HepG2 (cell line): ENCODE measurements around the gene PCYT2. TPM values are rescaled to one million over a fixed set of nuclear protein-coding genes. Genes with fewer than 3 reads are reported as not detected.

ENCODE experiments used
- BORCS8-MEF2B ChIP-seq: sonication (generic); formaldehyde crosslinking; IDR thresholded peaks from 2 replicates; pipeline ENCODE4 v1.8.0; 2022; ENCODE audit warnings: mild to moderate bottlenecking, missing genetic modification reagents
- CBFB ChIP-seq: sonication (generic); formaldehyde crosslinking; IDR thresholded peaks from 2 replicates; pipeline ENCODE4 v1.4.0; 2020; ENCODE audit warnings: missing genetic modification reagents
- CENPX ChIP-seq: sonication (generic); formaldehyde crosslinking; IDR thresholded peaks from 2 replicates; pipeline ENCODE4 v1.9.0; 2021; ENCODE audit warnings: mild to moderate bottlenecking, missing genetic modification reagents, moderate library complexity
- ETV5 ChIP-seq: IDR thresholded peaks from 2 replicates; pipeline ENCODE4 v1.6.1; 2018; ENCODE audit warnings: missing biosample characterization, missing genetic modification reagents, inconsistent platforms, borderline replicate concordance
- FOSL1 ChIP-seq: sonication (generic); formaldehyde crosslinking; IDR thresholded peaks from 2 replicates; pipeline ENCODE4 v1.9.0; 2021; ENCODE audit warnings: missing genetic modification reagents, borderline replicate concordance
- HIVEP1 ChIP-seq: sonication (generic); formaldehyde crosslinking; IDR thresholded peaks from 2 replicates; pipeline ENCODE4 v1.4.0; 2020; ENCODE audit warnings: mild to moderate bottlenecking, missing genetic modification reagents
- HMGXB3 ChIP-seq: sonication (generic); formaldehyde crosslinking; IDR thresholded peaks from 2 replicates; pipeline ENCODE4 v1.4.0; 2020; ENCODE audit warnings: missing genetic modification reagents, borderline replicate concordance
- HNF1B ChIP-seq: sonication (generic); formaldehyde crosslinking; IDR thresholded peaks from 2 replicates; pipeline ENCODE4 v1.5.1; 2020; ENCODE audit warnings: mild to moderate bottlenecking, moderate library complexity, missing genetic modification reagents
- HOXA3 ChIP-seq: sonication (generic); formaldehyde crosslinking; IDR thresholded peaks from 2 replicates; pipeline ENCODE4 v1.5.0; 2020; ENCODE audit warnings: missing genetic modification reagents
- MBNL3 ChIP-seq: fragments of 250-450 bp; sonication (Bioruptor Pico); conservative IDR thresholded peaks from 2 replicates; pipeline ENCODE4 v1.8.0; 2022; ENCODE audit warnings: mild to moderate bottlenecking, inconsistent platforms
- MYPOP ChIP-seq: sonication (generic); formaldehyde crosslinking; IDR thresholded peaks from 2 replicates; pipeline ENCODE4 v1.8.1; 2023; ENCODE audit warnings: mild to moderate bottlenecking, moderate library complexity, missing genetic modification reagents
- PRPF4 ChIP-seq: fragments of 200-400 bp; formaldehyde crosslinking; IDR thresholded peaks from 2 replicates; pipeline ENCODE4 v1.6.1; 2016; ENCODE audit warnings: low read length, low read depth; ENCODE audit not compliant: poor library complexity, severe bottlenecking
- SMAD1 ChIP-seq: sonication (generic); formaldehyde crosslinking; IDR thresholded peaks from 2 replicates; pipeline ENCODE4 v1.4.0; 2020; ENCODE audit warnings: missing genetic modification reagents, low read depth, mild to moderate bottlenecking, borderline replicate concordance
- SRY ChIP-seq: sonication (generic); formaldehyde crosslinking; IDR thresholded peaks from 2 replicates; pipeline ENCODE4 v1.8.0; 2022; ENCODE audit warnings: mild to moderate bottlenecking, missing genetic modification reagents
- ZBTB38 ChIP-seq: sonication (generic); formaldehyde crosslinking; IDR thresholded peaks from 2 replicates; pipeline ENCODE4 v1.5.1; 2020; ENCODE audit warnings: mild to moderate bottlenecking, missing genetic modification reagents
- ZBTB8A ChIP-seq: sonication (generic); formaldehyde crosslinking; IDR thresholded peaks from 2 replicates; pipeline ENCODE4 v1.4.0; 2020; ENCODE audit warnings: mild to moderate bottlenecking, low read depth, missing genetic modification reagents, borderline replicate concordance
- ZNF414 ChIP-seq: sonication (generic); formaldehyde crosslinking; IDR thresholded peaks from 2 replicates; pipeline ENCODE4 v1.5.0; 2020; ENCODE audit warnings: missing genetic modification reagents
- ZNF451 ChIP-seq: sonication (generic); formaldehyde crosslinking; IDR thresholded peaks from 2 replicates; pipeline ENCODE4 v1.5.0; 2020; ENCODE audit warnings: mild to moderate bottlenecking, missing genetic modification reagents
- ZNF572 ChIP-seq: sonication (generic); formaldehyde crosslinking; IDR thresholded peaks from 2 replicates; pipeline ENCODE4 v1.5.1; 2020; ENCODE audit warnings: mild to moderate bottlenecking, missing genetic modification reagents
- ZNF678 ChIP-seq: sonication (generic); formaldehyde crosslinking; IDR thresholded peaks from 2 replicates; pipeline ENCODE4 v1.4.0; 2020; ENCODE audit warnings: mild to moderate bottlenecking, missing genetic modification reagents
- ZSCAN29 ChIP-seq: sonication (generic); formaldehyde crosslinking; conservative IDR thresholded peaks from 2 replicates; pipeline ENCODE4 v1.4.0; 2020; ENCODE audit warnings: mild to moderate bottlenecking, missing genetic modification reagents
- polyA plus RNA-seq, 8 experiments: library from polyadenylated mRNA; depleted of rRNA in 3 of 8; stranded (reverse) in 7 of 8; unstranded in 1 of 8; fragments of >200 nt; fragmentation: Illumina TruSeq in 4 of 8; extraction: Trizol in 4 of 8; gene quantifications; 2 replicates each; pipeline versions ENCODE4 v1.2.1 to v1.2.3, GENCODE V29; 2011 to 2016; ENCODE audit warnings: low read depth in 4 of 8, missing spikeins in 1 of 8, mixed read lengths in 1 of 8; ENCODE audit not compliant: insufficient read depth in 1 of 8
- total RNA-seq, 5 experiments: library from RNA; depleted of rRNA; stranded (reverse); fragments of >200 nt; fragmentation: Illumina TruSeq; extraction: Trizol; gene quantifications; 2 replicates each; pipeline ENCODE4 v1.2.3, GENCODE V29; 2016; ENCODE audit warnings: low read depth in 1 of 5
- TF ChIP-seq, protein P1 (sequence below): sonication (generic); formaldehyde crosslinking; IDR thresholded peaks from 2 replicates; pipeline ENCODE4 v1.8.1; 2023; ENCODE audit warnings: mild to moderate bottlenecking, missing genetic modification reagents

The PCYT2 gene
- total and polyA plus RNA-seq, 2 of the 13 experiments (the other 11 are each of a cell fraction or from before 2014, with no cell fraction given), result 147 to 297 TPM

- TF ChIP-seq, protein P1, sequence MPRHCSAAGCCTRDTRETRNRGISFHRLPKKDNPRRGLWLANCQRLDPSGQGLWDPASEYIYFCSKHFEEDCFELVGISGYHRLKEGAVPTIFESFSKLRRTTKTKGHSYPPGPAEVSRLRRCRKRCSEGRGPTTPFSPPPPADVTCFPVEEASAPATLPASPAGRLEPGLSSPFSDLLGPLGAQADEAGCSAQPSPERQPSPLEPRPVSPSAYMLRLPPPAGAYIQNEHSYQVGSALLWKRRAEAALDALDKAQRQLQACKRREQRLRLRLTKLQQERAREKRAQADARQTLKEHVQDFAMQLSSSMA, result no peak
- TF ChIP-seq ZSCAN29 (CRISPR knock-in tag), result no peak
- TF ChIP-seq ZNF414, result no peak
- no peak for TF ChIP-seq CENPX
- no peak for TF ChIP-seq MBNL3
- TF ChIP-seq ZNF451, result no peak
- no peak for TF ChIP-seq PRPF4
- TF ChIP-seq HIVEP1 (CRISPR knock-in tag), result 0 out of 2 replicates have a peak, but pooled peaks have one; percentile 42
- peak; percentile 36; the same call in 1 of the 2 replicates for TF ChIP-seq HOXA3 (CRISPR knock-in tag)
- TF ChIP-seq CBFB (CRISPR knock-in tag), result no peak
- no peak for TF ChIP-seq ZNF678
- 0 out of 2 replicates have a peak, but pooled peaks have one; percentile 65 for TF ChIP-seq SMAD1 (CRISPR knock-in tag)
- TF ChIP-seq HMGXB3 (CRISPR knock-in tag), result 0 out of 2 replicates have a peak, but pooled peaks have one; percentile 2
- no peak for TF ChIP-seq ZBTB8A (CRISPR knock-in tag)
- peak; percentile 73; the same call in 1 of the 2 replicates for TF ChIP-seq ZBTB38
- peak; percentile 49; the same call in 1 of the 2 replicates for TF ChIP-seq HNF1B (CRISPR knock-in tag)
- TF ChIP-seq ZNF572 (CRISPR knock-in tag), result no peak
- no peak for TF ChIP-seq FOSL1 (CRISPR knock-in tag)
- TF ChIP-seq ETV5 (CRISPR knock-in tag), result no peak
- TF ChIP-seq SRY (CRISPR knock-in tag), result no peak
- TF ChIP-seq BORCS8-MEF2B, result 0 out of 2 replicates have a peak, but pooled peaks have one; percentile 69
- TF ChIP-seq MYPOP (CRISPR knock-in tag), result no peak
These were observed 48.0 kb downstream of the PCYT2 start (continued) for GRCh38 chr17:81863123-81863675.
